Effector memory CD4-positive, alpha-beta T cell (primary cell): ENCODE measurements around the gene KIRREL1.

Experiments
- DNase-seq, 3 donors: peaks; one replicate each; pipeline ENCODE4 v3.0.0-alpha.2; 2020
- H3K27ac ChIP-seq: 2 replicates; pipeline ENCODE4 v1.7.0; 2013; ENCODE audit warnings: mild to moderate bottlenecking, low read length, moderate library complexity; ENCODE audit not compliant: insufficient read depth, poor library complexity, severe bottlenecking
- H3K27me3 ChIP-seq: replicated peaks from 2 replicates; pipeline ENCODE4 v1.7.0; 2013; ENCODE audit warnings: mild to moderate bottlenecking, low read length; ENCODE audit not compliant: insufficient read depth, control insufficient read depth, poor library complexity, severe bottlenecking
- H3K36me3 ChIP-seq: 2 replicates; pipeline ENCODE4 v1.7.0; 2013; ENCODE audit warnings: mild to moderate bottlenecking, low read length, moderate library complexity; ENCODE audit not compliant: control insufficient read depth, insufficient read depth
- H3K4me1 ChIP-seq: 2 replicates; pipeline ENCODE4 v1.7.0; 2013; ENCODE audit warnings: low read length, mild to moderate bottlenecking; ENCODE audit not compliant: control insufficient read depth, insufficient read depth, poor library complexity, severe bottlenecking
- H3K4me3 ChIP-seq: 2 replicates; pipeline ENCODE4 v1.7.0; 2013; ENCODE audit warnings: low read length, low read depth, mild to moderate bottlenecking; ENCODE audit not compliant: insufficient read depth, poor library complexity, severe bottlenecking
- H3K9me3 ChIP-seq: 2 replicates; pipeline ENCODE4 v1.7.0; 2013; ENCODE audit warnings: mild to moderate bottlenecking, low read length, moderate library complexity; ENCODE audit not compliant: control insufficient read depth

Gene KIRREL1

DNA sequence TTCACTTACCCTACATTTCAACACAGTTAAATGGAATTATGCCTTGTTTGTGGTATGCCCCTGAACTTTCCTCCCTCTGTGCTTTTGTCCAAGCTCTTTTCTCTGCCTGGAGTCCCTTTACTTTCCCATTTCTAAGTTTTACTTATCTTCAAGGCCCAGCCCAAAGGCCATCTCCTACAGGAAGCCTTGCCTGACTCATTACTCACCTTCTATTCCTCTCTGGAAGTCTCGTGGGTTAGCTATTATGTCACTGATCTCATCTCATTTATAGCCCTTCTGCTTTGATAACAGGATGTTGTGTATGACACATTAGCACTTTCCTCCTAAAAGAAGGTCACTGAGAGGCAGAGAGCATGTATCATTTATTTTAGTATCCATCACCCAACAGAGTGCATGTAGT is 108.5 kb downstream of the KIRREL1 start:
- Histone ChIP-seq H3K36me3 (no peaks in the 10 kb centered on the region), H3K27ac (no peak overlapping the region), H3K9me3 (no peaks in the 10 kb centered on the region), H3K27me3 (no peaks in the 10 kb centered on the region), H3K4me1 (no peaks in the 10 kb centered on the region), H3K4me3 (no peak overlapping the region)
- no peak for DNase-seq

DNA sequence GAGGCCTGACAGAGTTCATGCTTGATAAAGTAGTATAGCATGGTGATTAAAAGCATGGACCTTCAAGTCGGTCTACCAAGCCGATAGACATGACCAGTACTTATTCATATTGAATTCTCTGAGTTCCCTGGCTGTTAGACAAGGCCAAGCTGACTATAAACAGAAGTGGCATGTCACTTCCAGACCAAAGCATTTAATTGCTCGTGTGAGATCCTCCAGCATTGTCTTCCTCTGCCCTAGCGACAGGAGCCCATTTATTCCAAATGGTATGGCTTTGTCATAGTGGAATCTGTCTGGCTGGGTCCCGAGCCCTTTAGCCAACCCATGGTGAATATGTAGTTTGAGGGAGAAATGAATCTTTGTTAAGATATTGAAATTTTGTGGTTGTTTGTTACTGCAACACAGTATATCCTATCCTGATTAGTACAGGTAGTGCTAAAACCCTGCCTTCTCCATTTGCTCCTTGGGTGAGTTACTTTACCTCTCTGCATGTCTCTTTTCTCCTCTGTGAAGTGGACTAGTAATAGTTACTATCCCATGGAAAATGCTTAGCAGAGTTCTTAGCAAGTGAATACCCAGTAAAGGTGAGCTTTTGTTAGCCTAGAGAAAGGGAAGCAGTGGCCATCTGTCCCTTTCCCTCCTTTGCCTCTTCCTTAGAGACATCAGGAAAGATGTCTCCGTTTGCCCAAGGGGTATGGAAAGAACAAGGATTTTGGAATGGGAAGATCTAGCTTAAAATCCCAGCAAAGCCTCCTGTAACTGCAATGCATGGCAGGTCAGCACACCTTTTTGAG is 109.6 kb downstream of the KIRREL1 start:
- H3K27ac ChIP-seq = no peak overlapping the region
- H3K27me3 ChIP-seq = no peaks in the 10 kb centered on the region
- DNase-seq = no peak
- H3K36me3 ChIP-seq = no peaks in the 10 kb centered on the region
- H3K4me1 ChIP-seq = no peaks in the 10 kb centered on the region
- H3K4me3 ChIP-seq = no peak overlapping the region
- no peaks in the 10 kb centered on the region for H3K9me3 ChIP-seq

DNA sequence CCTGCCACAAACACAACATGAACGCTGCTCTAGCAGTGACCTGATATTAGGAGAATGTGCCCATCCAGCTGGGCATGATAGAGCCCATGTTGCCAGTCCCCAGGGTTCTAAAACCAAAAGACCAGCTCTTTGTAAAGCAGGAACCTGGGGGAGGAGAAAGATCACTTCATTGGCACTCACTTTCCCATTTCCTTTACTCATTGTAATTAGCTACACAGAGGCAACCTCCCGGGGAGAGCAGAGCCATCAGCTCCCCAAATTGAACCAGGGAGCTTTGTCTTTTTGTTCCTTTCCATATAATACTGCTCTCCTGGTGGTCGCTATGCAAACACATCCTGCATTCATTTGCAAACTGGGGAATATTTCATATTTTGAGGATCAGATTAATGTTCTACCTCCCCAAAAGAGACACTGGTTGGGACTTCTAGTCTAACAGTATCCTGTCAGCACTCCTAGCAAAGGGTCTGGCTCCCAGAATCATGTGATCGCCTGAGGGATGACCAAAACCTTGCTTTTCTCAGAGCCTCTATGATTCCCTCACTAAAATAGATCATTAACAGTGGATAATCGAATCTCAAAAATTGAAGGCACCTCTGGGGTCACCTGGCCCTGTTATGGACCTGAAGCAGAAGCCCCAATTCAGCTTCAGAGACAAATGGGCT is 110.5 kb downstream of the KIRREL1 start:
- H3K36me3 ChIP-seq = no peaks in the 10 kb centered on the region
- H3K4me3 ChIP-seq = no peak overlapping the region
- no peaks in the 10 kb centered on the region for H3K27me3 ChIP-seq
- no peak overlapping the region for H3K27ac ChIP-seq
- H3K4me1 ChIP-seq = no peaks in the 10 kb centered on the region
- H3K9me3 ChIP-seq = no peaks in the 10 kb centered on the region
- no peak for DNase-seq

DNA sequence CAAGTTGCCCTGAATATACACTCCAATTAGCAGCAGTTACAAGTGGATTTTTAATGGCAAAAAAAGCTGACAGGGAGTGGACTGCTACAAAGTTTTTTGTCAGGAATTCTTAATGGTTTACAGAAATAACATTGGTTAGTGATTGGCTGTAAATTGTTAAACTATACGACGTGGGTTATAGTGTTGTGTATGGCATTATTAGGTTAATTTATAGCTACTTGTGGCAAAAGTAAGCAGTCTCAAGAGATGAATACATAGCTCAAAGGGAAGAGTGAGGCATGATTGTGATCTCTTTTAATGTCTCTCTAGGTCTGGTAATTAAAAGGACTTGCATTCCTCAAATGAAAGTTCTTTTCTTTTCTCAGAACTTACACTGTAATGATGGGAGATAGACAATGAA is 111.4 kb downstream of the KIRREL1 start:
- no peaks in the 10 kb centered on the region for H3K4me1 ChIP-seq
- H3K27ac ChIP-seq = no peak overlapping the region
- H3K9me3 ChIP-seq = no peaks in the 10 kb centered on the region

GRCh38 chr1:158105352-158106095 is 112.1 kb downstream of the KIRREL1 start:
- no peaks in the 10 kb centered on the region for H3K36me3 ChIP-seq
- no peaks in the 10 kb centered on the region for H3K9me3 ChIP-seq
- H3K27me3 ChIP-seq = no peaks in the 10 kb centered on the region
- H3K27ac ChIP-seq = no peak overlapping the region
- no peak for DNase-seq
- H3K4me3 ChIP-seq = no peak overlapping the region
- no peaks in the 10 kb centered on the region for H3K4me1 ChIP-seq

More for the DNA sequence above, 111.4 kb downstream of the KIRREL1 start:
- Histone ChIP-seq H3K4me3 (no peak overlapping the region), H3K36me3 (no peaks in the 10 kb centered on the region), H3K27me3 (no peaks in the 10 kb centered on the region)
- DNase-seq = no peak

- no peak overlapping the region for H3K4me3 ChIP-seq
- no peaks in the 10 kb centered on the region for H3K9me3 ChIP-seq
- peaks cover 3% of the 10 kb centered on the region for H3K27me3 ChIP-seq
- H3K36me3 ChIP-seq = no peaks in the 10 kb centered on the region
- H3K4me1 ChIP-seq = no peaks in the 10 kb centered on the region
- no peak for DNase-seq
- no peak overlapping the region for H3K27ac ChIP-seq
Observed at GRCh38 chr1:158107916-158108315, 114.5 kb downstream of the KIRREL1 start.

GRCh38 chr1:158112994-158113758 is 119.7 kb downstream of the KIRREL1 start:
- peak overlapping the region; percentile 30 for H3K4me3 ChIP-seq
- H3K27ac ChIP-seq = no peak overlapping the region
- no peaks in the 10 kb centered on the region for H3K36me3 ChIP-seq
- peaks cover 15% of the 10 kb centered on the region for H3K27me3 ChIP-seq
- H3K4me1 ChIP-seq = peaks cover 7% of the 10 kb centered on the region
- no peak for DNase-seq
- H3K9me3 ChIP-seq = no peaks in the 10 kb centered on the region

DNA sequence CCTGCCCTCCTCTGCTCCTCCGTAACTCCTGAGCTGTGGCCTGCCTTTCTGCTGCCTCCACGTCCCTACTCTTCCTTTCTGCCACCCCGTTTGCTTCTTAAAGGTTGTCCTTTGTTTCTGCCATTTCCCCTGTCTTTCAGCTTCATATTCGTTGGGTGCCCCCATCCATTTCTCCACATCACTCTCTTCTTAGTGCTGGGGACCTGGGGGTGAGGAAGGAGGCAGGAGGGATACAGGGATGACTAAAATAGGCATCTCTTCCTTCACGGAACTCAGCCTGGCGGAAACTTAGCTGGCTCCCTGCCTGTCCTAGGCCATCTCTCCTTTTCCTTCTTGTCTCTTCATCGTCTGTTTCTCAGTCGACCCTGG is 120.3 kb downstream of the KIRREL1 start:
- H3K27me3 ChIP-seq = peaks cover 15% of the 10 kb centered on the region
- H3K27ac ChIP-seq = no peak overlapping the region
- peak overlapping the region; percentile 30 for H3K4me3 ChIP-seq
- peaks cover 9% of the 10 kb centered on the region for H3K4me1 ChIP-seq
- H3K9me3 ChIP-seq = no peaks in the 10 kb centered on the region
- H3K36me3 ChIP-seq = no peaks in the 10 kb centered on the region
- no peak for DNase-seq

DNA sequence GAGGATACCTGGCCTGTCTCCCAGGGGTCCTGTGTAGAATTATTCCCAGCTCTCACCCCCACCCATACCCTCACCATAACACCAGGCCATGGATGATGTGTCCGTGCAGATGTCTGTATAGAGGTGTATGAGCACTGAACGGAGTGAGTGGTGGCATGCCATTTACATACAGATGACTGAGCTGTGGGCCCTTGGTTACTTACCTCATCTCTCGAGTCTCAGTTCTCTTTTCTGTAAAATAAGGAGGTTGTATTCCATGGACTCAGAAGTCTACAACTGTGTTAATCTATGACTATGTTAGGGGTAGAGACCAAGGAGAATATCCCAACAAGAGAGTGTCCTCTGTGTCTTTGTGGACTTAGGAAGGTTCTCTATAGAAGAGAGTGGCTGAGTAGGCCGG is 121.7 kb downstream of the KIRREL1 start:
- peaks cover 15% of the 10 kb centered on the region for H3K27me3 ChIP-seq
- no peaks in the 10 kb centered on the region for H3K9me3 ChIP-seq
- H3K4me1 ChIP-seq = peaks cover 9% of the 10 kb centered on the region
- DNase-seq = no peak
- H3K4me3 ChIP-seq = no peak overlapping the region
- H3K27ac ChIP-seq = no peak overlapping the region
- H3K36me3 ChIP-seq = no peaks in the 10 kb centered on the region
